ENCODE results near the gene ACER3.
"Not testable (repeated sequence)": the region's sequence is repeated elsewhere in the genome, so short reads cannot be mapped to it uniquely, and the experiment has no call there.

The ACER3 gene

DNA sequence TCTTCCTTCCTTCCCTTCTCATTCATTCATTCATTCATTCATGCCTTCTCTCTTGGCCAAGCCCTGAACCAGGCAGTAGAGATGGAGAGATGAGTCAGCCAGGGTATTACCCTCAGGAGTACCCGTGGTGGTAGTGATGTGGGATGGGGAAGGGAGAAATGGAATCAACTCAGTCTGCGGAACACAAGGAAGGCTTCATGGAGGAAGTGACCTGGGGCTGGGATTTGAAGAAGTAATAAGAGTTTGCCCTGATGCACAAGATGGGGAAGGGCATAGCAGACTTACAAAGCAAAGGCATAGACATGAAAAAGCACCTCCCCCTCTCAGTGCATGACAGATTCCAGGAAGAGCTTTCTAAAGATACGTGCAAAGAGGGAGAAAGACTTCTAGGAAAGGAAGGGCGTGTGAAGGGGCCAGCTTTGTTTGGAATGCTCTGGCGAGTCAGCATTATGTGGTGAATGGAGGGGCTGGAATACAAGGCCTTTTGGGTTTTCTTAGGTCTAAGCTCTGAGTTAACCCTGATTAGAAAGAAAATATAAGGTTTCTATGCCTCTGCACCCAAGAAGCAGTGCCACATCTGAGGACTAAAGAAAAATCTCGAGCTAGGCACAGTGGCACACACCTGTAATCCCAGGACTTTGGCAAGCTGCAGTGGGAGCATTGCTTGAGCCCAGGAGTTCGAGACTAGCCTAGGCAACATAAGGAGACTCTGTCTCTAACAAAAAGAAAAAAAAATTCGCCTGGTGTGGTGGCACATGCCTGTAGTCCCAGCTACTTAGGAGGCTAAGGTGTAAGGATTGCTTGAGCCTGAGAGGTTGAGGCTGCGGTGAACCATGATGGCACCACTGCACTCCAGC, 36.4 kb upstream of the ACER3 start:
- DNase-seq (ENCODE audit: low spot score) = no peak
- Histone ChIP-seq H3K4me3 (no peak overlapping the region), H3K27ac (peak overlapping the region in 1 of 2 donors; percentile 55)
- TF ChIP-seq, protein P1, sequence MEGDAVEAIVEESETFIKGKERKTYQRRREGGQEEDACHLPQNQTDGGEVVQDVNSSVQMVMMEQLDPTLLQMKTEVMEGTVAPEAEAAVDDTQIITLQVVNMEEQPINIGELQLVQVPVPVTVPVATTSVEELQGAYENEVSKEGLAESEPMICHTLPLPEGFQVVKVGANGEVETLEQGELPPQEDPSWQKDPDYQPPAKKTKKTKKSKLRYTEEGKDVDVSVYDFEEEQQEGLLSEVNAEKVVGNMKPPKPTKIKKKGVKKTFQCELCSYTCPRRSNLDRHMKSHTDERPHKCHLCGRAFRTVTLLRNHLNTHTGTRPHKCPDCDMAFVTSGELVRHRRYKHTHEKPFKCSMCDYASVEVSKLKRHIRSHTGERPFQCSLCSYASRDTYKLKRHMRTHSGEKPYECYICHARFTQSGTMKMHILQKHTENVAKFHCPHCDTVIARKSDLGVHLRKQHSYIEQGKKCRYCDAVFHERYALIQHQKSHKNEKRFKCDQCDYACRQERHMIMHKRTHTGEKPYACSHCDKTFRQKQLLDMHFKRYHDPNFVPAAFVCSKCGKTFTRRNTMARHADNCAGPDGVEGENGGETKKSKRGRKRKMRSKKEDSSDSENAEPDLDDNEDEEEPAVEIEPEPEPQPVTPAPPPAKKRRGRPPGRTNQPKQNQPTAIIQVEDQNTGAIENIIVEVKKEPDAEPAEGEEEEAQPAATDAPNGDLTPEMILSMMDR (IDR thresholded peaks at IDR 0.05) = no peak

DNA sequence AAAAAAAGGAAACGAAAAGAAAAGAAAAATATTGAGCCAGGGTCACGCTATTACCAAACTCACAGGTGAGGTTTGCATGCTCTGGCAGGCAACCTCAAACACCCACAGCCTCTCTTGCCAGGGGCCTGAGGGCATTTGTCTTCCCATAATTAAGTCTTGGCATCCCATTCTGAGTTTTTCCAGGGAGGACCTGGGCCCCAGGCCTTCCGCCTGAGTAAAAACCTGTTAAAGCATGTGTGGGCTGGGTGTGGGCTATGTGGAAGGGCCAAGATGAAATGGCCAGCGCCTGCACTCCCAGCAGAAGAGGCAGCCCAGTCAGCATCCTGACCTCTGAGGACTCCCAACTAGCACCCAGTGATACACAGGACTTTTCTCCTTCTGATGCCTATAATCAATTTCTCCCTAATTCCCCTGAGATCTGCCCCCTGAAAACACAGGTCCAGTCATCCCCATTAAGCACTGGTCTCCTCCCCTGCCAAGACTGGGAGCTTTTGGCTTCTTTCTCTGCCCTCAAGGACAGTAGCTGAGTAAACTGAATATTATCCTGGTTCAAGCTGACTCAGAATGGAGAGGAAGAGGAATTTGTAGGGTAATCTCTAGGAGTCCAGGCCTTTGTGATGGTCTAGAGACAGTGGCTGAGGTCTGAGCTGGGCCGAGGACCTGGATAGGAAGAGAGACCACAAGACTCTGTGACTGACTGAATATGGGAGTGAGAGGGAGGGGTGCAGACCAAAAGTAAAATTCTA, 35.6 kb upstream of the ACER3 start:
- no peak for DNase-seq (ENCODE audit: low spot score)
- TF ChIP-seq, protein P1 (IDR thresholded peaks at IDR 0.05) = no peak
- peak overlapping the region in 1 of 2 donors; percentile 28 for H3K27ac ChIP-seq
- H3K4me3 ChIP-seq = no peak overlapping the region

DNA sequence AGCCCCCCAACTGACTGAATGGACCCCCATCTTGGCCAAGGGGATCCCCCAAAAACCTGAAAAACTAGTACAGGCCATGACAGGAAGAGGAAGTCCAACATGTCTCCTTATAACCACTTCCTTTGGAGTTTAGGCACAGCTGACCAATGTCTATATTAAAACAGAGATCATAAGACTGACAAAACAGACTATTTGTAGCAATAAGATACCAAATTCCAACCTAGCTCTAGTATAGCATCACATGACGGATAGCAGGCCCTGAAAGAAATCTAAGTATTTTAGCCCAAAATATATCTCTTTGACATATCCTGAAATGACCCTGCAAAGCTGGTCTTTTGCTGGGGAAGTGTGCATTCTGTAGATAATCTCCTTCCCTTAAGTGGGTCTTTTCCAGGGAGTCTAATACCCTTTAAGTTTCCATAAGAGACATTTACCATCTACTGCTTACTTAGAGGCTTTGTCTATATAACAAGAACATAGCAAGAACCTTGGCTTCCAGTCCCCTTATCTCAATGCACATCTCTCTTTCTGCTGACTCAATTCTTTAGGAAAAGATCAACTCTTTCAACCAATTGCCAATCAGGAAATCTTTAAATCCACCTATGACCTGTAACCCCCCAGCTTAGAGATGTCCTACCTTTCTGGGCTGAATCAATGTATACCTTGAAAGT, 34.9 kb upstream of the ACER3 start:
- no peak overlapping the region for H3K27ac ChIP-seq
- TF ChIP-seq, protein P1 (IDR thresholded peaks at IDR 0.05) = no peak
- DNase-seq (ENCODE audit: low spot score) = no peak
- H3K4me3 ChIP-seq = no peak overlapping the region

DNA sequence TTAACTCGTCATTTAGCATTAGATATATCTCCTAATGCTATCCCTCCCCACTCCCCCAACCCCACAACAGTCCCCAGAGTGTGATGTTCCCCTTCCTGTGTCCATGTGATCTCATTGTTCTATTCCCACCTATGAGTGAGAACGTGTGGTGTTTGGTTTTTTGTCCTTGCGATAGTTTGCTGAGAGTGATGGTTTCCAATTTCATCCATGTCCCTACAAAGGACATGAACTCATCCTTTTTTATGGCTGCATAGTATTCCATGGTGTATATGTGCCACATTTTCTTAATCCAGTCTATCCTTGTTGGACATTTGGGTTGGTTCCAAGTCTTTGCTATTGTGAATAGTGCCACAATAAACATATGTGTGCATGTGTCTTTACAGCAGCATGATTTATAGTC, 34.2 kb upstream of the ACER3 start:
- not testable (repeated sequence) for H3K27ac ChIP-seq; H3K4me3 ChIP-seq; DNase-seq (ENCODE audit: low spot score)

DNA sequence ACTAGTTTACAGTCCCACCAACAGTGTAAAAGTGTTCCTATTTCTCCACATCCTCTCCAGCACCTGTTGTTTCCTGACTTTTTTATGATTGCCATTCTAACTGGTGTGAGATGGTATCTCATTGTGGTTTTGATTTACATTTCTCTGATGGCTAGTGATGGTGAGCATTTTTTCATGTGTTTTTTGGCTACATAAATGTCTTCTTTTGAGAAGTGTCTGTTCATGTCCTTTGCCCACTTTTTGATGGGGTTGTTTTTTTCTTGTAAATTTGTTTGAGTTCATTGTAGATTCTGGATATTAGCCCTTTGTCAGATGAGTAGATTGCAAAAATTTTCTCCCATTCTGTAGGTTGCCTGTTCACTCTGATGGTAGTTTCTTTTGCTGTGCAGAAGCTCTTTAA, 33.7 kb upstream of the ACER3 start:
- DNase-seq (ENCODE audit: low spot score); H3K4me3 ChIP-seq; H3K27ac ChIP-seq: not testable (repeated sequence)

DNA sequence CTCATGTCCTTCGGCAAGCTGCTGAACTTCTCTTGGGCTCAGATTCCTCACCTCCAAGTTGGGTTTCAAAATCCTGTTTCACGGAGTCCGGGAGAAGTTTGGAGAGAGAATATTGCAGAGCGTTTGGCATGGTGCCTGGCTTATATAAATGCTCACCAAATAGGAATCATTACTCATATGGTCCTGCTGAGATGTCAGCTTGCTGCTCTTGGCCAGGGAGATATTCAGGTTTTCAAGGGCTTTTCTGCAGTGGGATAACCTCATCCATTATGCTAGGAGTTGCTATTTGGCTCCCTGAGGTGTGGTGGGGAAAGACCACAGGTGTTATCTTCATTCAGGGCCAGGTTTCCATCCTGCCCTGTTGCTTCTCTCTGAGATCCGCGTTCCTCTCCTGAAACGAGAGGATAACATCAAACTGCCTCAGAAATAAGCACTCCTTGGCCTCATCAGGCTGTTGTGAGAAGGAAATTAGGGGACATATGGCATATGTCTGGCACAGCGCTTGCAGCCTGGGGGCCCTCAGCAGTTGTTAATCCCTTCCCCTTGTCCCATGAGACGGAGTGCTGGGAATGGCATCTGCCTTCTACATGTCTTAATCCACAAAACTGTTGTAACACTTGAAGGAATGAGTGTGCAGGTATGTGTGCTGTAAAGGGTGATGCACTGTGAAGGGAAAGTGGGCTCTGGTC, 29.9 kb upstream of the ACER3 start:
- DNase-seq (ENCODE audit: low spot score) = no peak
- no peak overlapping the region for H3K27ac ChIP-seq
- TF ChIP-seq, protein P1 (IDR thresholded peaks at IDR 0.05) = no peak
- H3K4me3 ChIP-seq = no peak overlapping the region

DNA sequence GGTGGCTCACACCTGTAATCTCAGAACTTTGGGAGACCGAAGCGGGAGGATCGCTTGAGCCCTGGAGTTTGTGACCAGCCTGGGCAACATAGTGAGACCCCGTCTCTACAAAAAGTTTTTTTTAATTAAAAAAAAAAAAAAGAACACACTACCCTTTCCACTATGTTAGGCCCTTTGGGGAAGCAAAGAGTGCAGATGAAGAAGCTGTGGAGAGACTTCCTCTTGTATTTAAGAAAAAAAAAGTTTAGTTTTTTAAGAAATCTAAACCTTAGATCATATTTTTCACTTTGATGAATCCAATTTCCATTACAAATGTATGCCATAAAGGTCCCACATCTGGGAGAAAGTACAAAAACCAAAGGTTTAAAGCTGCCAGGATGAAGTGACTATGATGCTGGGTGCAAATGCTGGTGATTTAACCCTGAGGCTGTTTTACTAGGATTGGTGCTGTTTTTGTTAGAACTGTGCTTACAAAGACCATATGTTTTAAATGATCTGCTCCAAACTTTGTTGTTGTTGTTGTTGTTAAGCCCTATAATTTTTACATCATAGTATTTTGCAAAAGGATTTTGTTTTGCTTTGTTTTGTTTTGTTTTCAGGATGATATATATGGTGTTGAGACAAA, 28.9 kb upstream of the ACER3 start:
- no peak for DNase-seq (ENCODE audit: low spot score)
- TF ChIP-seq, protein P1 (IDR thresholded peaks at IDR 0.05) = no peak
- no peak overlapping the region for H3K4me3 ChIP-seq
- H3K27ac ChIP-seq = no peak overlapping the region

Measured in coronary artery (tissue), 2 donors.